ENCODE measurements around the gene PRR3.

- TF ChIP-seq, protein P1, sequence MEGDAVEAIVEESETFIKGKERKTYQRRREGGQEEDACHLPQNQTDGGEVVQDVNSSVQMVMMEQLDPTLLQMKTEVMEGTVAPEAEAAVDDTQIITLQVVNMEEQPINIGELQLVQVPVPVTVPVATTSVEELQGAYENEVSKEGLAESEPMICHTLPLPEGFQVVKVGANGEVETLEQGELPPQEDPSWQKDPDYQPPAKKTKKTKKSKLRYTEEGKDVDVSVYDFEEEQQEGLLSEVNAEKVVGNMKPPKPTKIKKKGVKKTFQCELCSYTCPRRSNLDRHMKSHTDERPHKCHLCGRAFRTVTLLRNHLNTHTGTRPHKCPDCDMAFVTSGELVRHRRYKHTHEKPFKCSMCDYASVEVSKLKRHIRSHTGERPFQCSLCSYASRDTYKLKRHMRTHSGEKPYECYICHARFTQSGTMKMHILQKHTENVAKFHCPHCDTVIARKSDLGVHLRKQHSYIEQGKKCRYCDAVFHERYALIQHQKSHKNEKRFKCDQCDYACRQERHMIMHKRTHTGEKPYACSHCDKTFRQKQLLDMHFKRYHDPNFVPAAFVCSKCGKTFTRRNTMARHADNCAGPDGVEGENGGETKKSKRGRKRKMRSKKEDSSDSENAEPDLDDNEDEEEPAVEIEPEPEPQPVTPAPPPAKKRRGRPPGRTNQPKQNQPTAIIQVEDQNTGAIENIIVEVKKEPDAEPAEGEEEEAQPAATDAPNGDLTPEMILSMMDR (IDR thresholded peaks at IDR 0.05; ENCODE audit: borderline replicate concordance, extremely low read depth, low read length, poor library complexity, severe bottlenecking), result no peak
- TF ChIP-seq EZH2 (IDR thresholded peaks at IDR 0.05; ENCODE audit: borderline replicate concordance, low read depth, low read length, severe bottlenecking), result no peak
Measured at GRCh38 chr6:30564114-30564513, 7.0 kb downstream of the PRR3 start.

All from DND-41 (cell line).